Stomach (tissue), 9 donors: ENCODE measurements around the gene FAM83F. TPM values are rescaled to one million over a fixed set of nuclear protein-coding genes. Genes with fewer than 3 reads are reported as not detected.

Experiments
- DNase-seq, 2 donors: peaks; one replicate each; pipeline versions ENCODE4 v3.0.0 to v3.0.0-alpha.2; 2013 to 2019
- H3K27ac ChIP-seq, 5 donors: fragments of 200-600 bp in 4 of 5; sonication (generic) in 4 of 5; one replicate each; pipeline ENCODE4 v1.5.1; 2013 to 2019; ENCODE audit warnings: mild to moderate bottlenecking in 1 of 5, moderate library complexity in 1 of 5
- H3K27me3 ChIP-seq, 3 donors: fragments of 200-600 bp; sonication (generic); one replicate each; pipeline ENCODE4 v1.5.1; 2017 to 2019; ENCODE audit warnings: mixed run types in 1 of 3
- H3K36me3 ChIP-seq, 4 donors: fragments of 200-600 bp; sonication (generic); 1 replicate in 3 of 4; 2 replicates in 1 of 4; pipeline ENCODE4 v1.5.1; 2016 to 2019
- H3K4me1 ChIP-seq, 4 donors: fragments of 200-600 bp; sonication (generic); one replicate each; pipeline ENCODE4 v1.5.1; 2016 to 2019
- H3K4me3 ChIP-seq, 4 donors: fragments of 200-600 bp; sonication (generic) in 3 of 4; one replicate each; pipeline ENCODE4 v1.5.1; 2016 to 2019; ENCODE audit warnings: mild to moderate bottlenecking in 1 of 4
- H3K9me3 ChIP-seq, 4 donors: fragments of 200-600 bp; sonication (generic); one replicate each; pipeline ENCODE4 v1.5.1; 2016 to 2019
- EP300 ChIP-seq: sonication (generic); formaldehyde crosslinking; IDR thresholded peaks from one replicate; pipeline ENCODE4 v1.6.1; 2017; ENCODE audit warnings: antibody characterized with exemption
- POLR2A ChIP-seq, 4 donors: fragments of 450-650 bp; IDR thresholded peaks; one replicate each; pipeline ENCODE4 v1.6.1; 2016; ENCODE audit warnings: antibody characterized with exemption in 4 of 4, control low read depth in 2 of 4, mild to moderate bottlenecking in 1 of 4, moderate library complexity in 1 of 4
- POLR2AphosphoS5 ChIP-seq, 3 donors: sonication (generic); formaldehyde crosslinking; IDR thresholded peaks; one replicate each; pipeline ENCODE4 v1.6.1; 2016; ENCODE audit warnings: antibody characterized with exemption in 3 of 3
- WGBS, 5 donors: extraction: QIAGEN DNeasy Blood & Tissue Kit in 3 of 5; methylation state at CpG; one replicate each; pipeline versions ENCODE4 v1.1.5 to v1.1.7; 2013 to 2018; 5-methylcytosine and 5-hydroxymethylcytosine counted together
- intact Hi-C: fragments of 100-400 bp; cut with DNase I; formaldehyde crosslinking; loops from one replicate; pipeline ENCODE4 v1.15.1; 2023; ENCODE audit warnings: low total_unique reads
- polyA plus RNA-seq, 3 donors: library from polyadenylated mRNA; stranded (reverse); fragments of 200-250 nt; gene quantifications; one replicate each; pipeline ENCODE4 v1.2.3, GENCODE V29; 2013
- total RNA-seq, 5 donors: library from RNA; depleted of rRNA; stranded (reverse); fragments of >200 nt; gene quantifications; one replicate each; pipeline versions ENCODE4 v1.1.0 to v1.2.3, GENCODE V29; 2014 to 2016
- TF ChIP-seq, protein P1 (sequence below), 7 experiments: fragments of 450-650 bp in 4 of 7; fragments of 200-600 bp in 3 of 7; sonication (generic) in 3 of 7; IDR thresholded peaks; one replicate each; pipeline ENCODE4 v1.5.1; 2016 to 2019; ENCODE audit warnings: antibody characterized with exemption in 7 of 7, control low read depth in 2 of 7, mild to moderate bottlenecking in 1 of 7
- donor health status: healthy with polysubstance abuse.
- donor health status: Bipolar disorder and iron deficiency.
- donor health status: healthy.

Gene FAM83F
- total and polyA plus RNA-seq, 8 donors, result under 0.01 to 17.4 (median 7.6) TPM

GRCh38 chr22:40008726-40009291, 14.1 kb downstream of the FAM83F start:
- Histone ChIP-seq H3K4me1 (peaks cover 0 to 29% (median 19%) of the 10 kb centered on the region in 4 donors), H3K9me3 (no peaks in the 10 kb centered on the region), H3K4me3 (no peak overlapping the region), H3K36me3 (no peaks in the 10 kb centered on the region), H3K27ac (no peak overlapping the region), H3K27me3 (peaks cover 0 to 34% (median 0%) of the 10 kb centered on the region in 3 donors)
- 78 to 85% (median 78%) methylated on average over 10 of the region's 10 CpGs for WGBS, 5 donors
- DNase-seq, result no peak
- intact Hi-C loops, result no loop called here
- TF ChIP-seq POLR2A (IDR thresholded peaks at IDR 0.05) (no peak), EP300 (no peak), POLR2AphosphoS5 (IDR thresholded peaks at IDR 0.05) (no peak)
- TF ChIP-seq, protein P1, sequence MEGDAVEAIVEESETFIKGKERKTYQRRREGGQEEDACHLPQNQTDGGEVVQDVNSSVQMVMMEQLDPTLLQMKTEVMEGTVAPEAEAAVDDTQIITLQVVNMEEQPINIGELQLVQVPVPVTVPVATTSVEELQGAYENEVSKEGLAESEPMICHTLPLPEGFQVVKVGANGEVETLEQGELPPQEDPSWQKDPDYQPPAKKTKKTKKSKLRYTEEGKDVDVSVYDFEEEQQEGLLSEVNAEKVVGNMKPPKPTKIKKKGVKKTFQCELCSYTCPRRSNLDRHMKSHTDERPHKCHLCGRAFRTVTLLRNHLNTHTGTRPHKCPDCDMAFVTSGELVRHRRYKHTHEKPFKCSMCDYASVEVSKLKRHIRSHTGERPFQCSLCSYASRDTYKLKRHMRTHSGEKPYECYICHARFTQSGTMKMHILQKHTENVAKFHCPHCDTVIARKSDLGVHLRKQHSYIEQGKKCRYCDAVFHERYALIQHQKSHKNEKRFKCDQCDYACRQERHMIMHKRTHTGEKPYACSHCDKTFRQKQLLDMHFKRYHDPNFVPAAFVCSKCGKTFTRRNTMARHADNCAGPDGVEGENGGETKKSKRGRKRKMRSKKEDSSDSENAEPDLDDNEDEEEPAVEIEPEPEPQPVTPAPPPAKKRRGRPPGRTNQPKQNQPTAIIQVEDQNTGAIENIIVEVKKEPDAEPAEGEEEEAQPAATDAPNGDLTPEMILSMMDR (IDR thresholded peaks at IDR 0.05), result no peak

DNA sequence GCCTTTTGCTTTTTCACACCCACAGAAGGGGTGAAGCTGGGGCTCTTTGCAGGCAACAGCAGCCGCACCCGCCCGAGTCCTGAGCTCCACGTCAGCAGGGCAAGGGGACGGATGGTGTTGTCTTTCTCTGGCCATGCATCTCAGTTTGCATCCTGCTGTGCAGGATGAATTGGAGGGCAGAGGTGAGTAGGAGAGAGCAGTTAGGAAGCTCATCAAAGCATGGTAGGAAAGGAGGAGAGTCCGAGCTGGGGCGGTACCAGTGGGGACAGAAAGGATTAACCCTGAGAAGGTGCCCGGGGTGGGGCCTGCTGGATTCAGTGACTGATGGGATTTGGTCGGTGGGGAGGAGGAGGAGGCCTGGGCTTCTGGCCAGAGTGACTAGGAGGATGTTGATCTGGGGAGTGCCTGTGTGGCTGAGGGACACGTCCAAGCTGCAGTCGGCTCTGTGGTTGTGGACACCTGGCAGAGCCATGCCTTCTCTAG, 14.6 kb downstream of the FAM83F start:
- peaks cover 0 to 29% (median 20%) of the 10 kb centered on the region in 4 donors for H3K4me1 ChIP-seq
- intact Hi-C loops, result no loop called here
- H3K36me3 ChIP-seq, result no peaks in the 10 kb centered on the region
- DNase-seq, result peak in 1 of 2 donors; percentile 41
- H3K27ac ChIP-seq, result no peak overlapping the region
- 14 to 29% (median 21%) methylated on average over 11 of the region's 11 CpGs for WGBS, 5 donors
- no peaks in the 10 kb centered on the region for H3K9me3 ChIP-seq
- no peak overlapping the region for H3K4me3 ChIP-seq
- peaks cover 0 to 34% (median 0%) of the 10 kb centered on the region in 3 donors for H3K27me3 ChIP-seq
- no peak for TF ChIP-seq POLR2AphosphoS5 (IDR thresholded peaks at IDR 0.05)
- no peak for TF ChIP-seq POLR2A (IDR thresholded peaks at IDR 0.05)
- TF ChIP-seq, protein P1 (IDR thresholded peaks at IDR 0.05), result no peak
- TF ChIP-seq EP300, result no peak

GRCh38 chr22:40009951-40010671, 15.4 kb downstream of the FAM83F start:
- intact Hi-C loops, result no loop called here
- Histone ChIP-seq H3K4me1 (peaks cover 2 to 37% (median 26%) of the 10 kb centered on the region in 4 donors), H3K27ac (no peak overlapping the region), H3K36me3 (no peaks in the 10 kb centered on the region), H3K4me3 (no peak overlapping the region), H3K9me3 (no peaks in the 10 kb centered on the region), H3K27me3 (peaks cover 0 to 34% (median 0%) of the 10 kb centered on the region in 3 donors)
- peak in 1 of 2 donors; percentile 50 for DNase-seq
- 58 to 74% (median 69%) methylated on average over 24 of the region's 24 CpGs for WGBS, 5 donors
- TF ChIP-seq POLR2A (IDR thresholded peaks at IDR 0.05) (no peak), EP300 (no peak), POLR2AphosphoS5 (IDR thresholded peaks at IDR 0.05) (no peak)
- TF ChIP-seq, protein P1 (IDR thresholded peaks at IDR 0.05), result no peak

DNA sequence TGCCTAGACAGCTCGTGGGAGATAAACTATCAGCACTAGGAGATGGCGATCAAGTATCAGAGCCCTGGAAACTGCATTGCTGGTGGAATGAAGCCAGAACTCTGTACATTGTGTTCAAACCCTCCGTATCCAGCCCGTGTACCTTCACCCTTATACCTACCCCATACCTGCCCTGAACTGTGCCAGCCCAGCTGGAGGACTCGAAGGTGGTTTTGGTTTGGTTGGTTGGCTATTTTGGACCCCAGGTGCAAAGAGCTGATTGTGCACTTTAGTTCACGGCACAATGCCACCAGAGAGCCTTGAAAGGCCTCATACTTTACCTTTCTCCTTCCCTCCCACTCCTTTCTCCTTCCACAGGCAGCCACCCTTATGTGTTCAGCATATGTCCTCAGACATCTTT, 16.0 kb downstream of the FAM83F start:
- no peak overlapping the region for H3K27ac ChIP-seq
- peaks cover 0 to 34% (median 0%) of the 10 kb centered on the region in 3 donors for H3K27me3 ChIP-seq
- DNase-seq, result no peak
- H3K4me1 ChIP-seq, result peaks cover 8 to 41% (median 32%) of the 10 kb centered on the region in 4 donors
- intact Hi-C loops, result no loop called here
- WGBS, 5 donors, result 69 to 84% (median 73%) methylated on average over 6 of the region's 6 CpGs
- no peak overlapping the region for H3K4me3 ChIP-seq
- no peaks in the 10 kb centered on the region for H3K9me3 ChIP-seq
- H3K36me3 ChIP-seq, result no peaks in the 10 kb centered on the region
- TF ChIP-seq, protein P1 (IDR thresholded peaks at IDR 0.05), result no peak
- TF ChIP-seq POLR2AphosphoS5 (IDR thresholded peaks at IDR 0.05) (no peak), EP300 (no peak), POLR2A (IDR thresholded peaks at IDR 0.05) (no peak)
